ENCODE data around the gene PCMT1. TPM values are rescaled to one million over a fixed set of nuclear protein-coding genes. Genes with fewer than 3 reads are reported as not detected.
"Not testable (repeated sequence)": the region's sequence is repeated elsewhere in the genome, so short reads cannot be mapped to it uniquely, and the experiment has no call there.

PCMT1 gene
- total RNA-seq, 1 donor from 2014 or later, result 147 TPM

GRCh38 chr6:149842331-149842730 is 92.8 kb downstream of the PCMT1 start:
- no peak overlapping the region for H3K27ac Mint-ChIP-seq (ENCODE audit: unreplicated experiment)
- no peak for DNase-seq

GRCh38 chr6:149843051-149843633 is 93.6 kb downstream of the PCMT1 start:
- Mint-ChIP-seq H3K27ac (ENCODE audit: unreplicated experiment) (peak overlapping the region; percentile 52), H3K27me3 (ENCODE audit: unreplicated experiment) (peaks cover 2% of the 10 kb centered on the region), H3K36me3 (ENCODE audit: unreplicated experiment) (peaks cover 4% of the 10 kb centered on the region), H3K4me3 (ENCODE audit: unreplicated experiment) (no peak overlapping the region), H3K4me1 (ENCODE audit: low read depth, unreplicated experiment) (no peaks in the 10 kb centered on the region), H3K9me3 (ENCODE audit: unreplicated experiment) (peaks cover 2% of the 10 kb centered on the region)
- TF ChIP-seq CTCF (IDR thresholded peaks at IDR 0.05; ENCODE audit: partially characterized antibody, unreplicated experiment), result no peak
- no peak for DNase-seq

More at GRCh38 chr6:149842331-149842730, 92.8 kb downstream of the PCMT1 start:
- H3K36me3 Mint-ChIP-seq (ENCODE audit: unreplicated experiment), result peaks cover 4% of the 10 kb centered on the region
- peaks cover 2% of the 10 kb centered on the region for H3K9me3 Mint-ChIP-seq (ENCODE audit: unreplicated experiment)
- H3K4me3 Mint-ChIP-seq (ENCODE audit: unreplicated experiment), result no peak overlapping the region
- peaks cover 2% of the 10 kb centered on the region for H3K27me3 Mint-ChIP-seq (ENCODE audit: unreplicated experiment)
- no peaks in the 10 kb centered on the region for H3K4me1 Mint-ChIP-seq (ENCODE audit: low read depth, unreplicated experiment)
- TF ChIP-seq CTCF (IDR thresholded peaks at IDR 0.05; ENCODE audit: partially characterized antibody, unreplicated experiment), result no peak

GRCh38 chr6:149844036-149844435 is 94.5 kb downstream of the PCMT1 start:
- not testable (repeated sequence) for DNase-seq; H3K27ac Mint-ChIP-seq (ENCODE audit: unreplicated experiment); H3K4me3 Mint-ChIP-seq (ENCODE audit: unreplicated experiment); H3K4me1 Mint-ChIP-seq (ENCODE audit: low read depth, unreplicated experiment); H3K9me3 Mint-ChIP-seq (ENCODE audit: unreplicated experiment); H3K36me3 Mint-ChIP-seq (ENCODE audit: unreplicated experiment); H3K27me3 Mint-ChIP-seq (ENCODE audit: unreplicated experiment)

GRCh38 chr6:149844480-149844879 is 94.9 kb downstream of the PCMT1 start:
- Mint-ChIP-seq H3K36me3 (ENCODE audit: unreplicated experiment) (peaks cover 4% of the 10 kb centered on the region), H3K27ac (ENCODE audit: unreplicated experiment) (no peak overlapping the region), H3K4me1 (ENCODE audit: low read depth, unreplicated experiment) (no peaks in the 10 kb centered on the region), H3K27me3 (ENCODE audit: unreplicated experiment) (peaks cover 2% of the 10 kb centered on the region), H3K4me3 (ENCODE audit: unreplicated experiment) (no peak overlapping the region), H3K9me3 (ENCODE audit: unreplicated experiment) (peaks cover 2% of the 10 kb centered on the region)
- no peak for TF ChIP-seq CTCF (IDR thresholded peaks at IDR 0.05; ENCODE audit: partially characterized antibody, unreplicated experiment)
- DNase-seq, result no peak

- DNase-seq, result no peak
- H3K4me3 Mint-ChIP-seq (ENCODE audit: unreplicated experiment), result no peak overlapping the region
- no peak for TF ChIP-seq CTCF (IDR thresholded peaks at IDR 0.05; ENCODE audit: partially characterized antibody, unreplicated experiment)
- H3K36me3 Mint-ChIP-seq (ENCODE audit: unreplicated experiment), result peaks cover 9% of the 10 kb centered on the region
- H3K4me1 Mint-ChIP-seq (ENCODE audit: low read depth, unreplicated experiment), result no peaks in the 10 kb centered on the region
- H3K9me3 Mint-ChIP-seq (ENCODE audit: unreplicated experiment), result peaks cover 2% of the 10 kb centered on the region
- H3K27me3 Mint-ChIP-seq (ENCODE audit: unreplicated experiment), result peaks cover 2% of the 10 kb centered on the region
- H3K27ac Mint-ChIP-seq (ENCODE audit: unreplicated experiment), result no peak overlapping the region
Observed at GRCh38 chr6:149845549-149845948, 96.0 kb downstream of the PCMT1 start.
